ENCODE measurements around the gene ATG9A.

- TF ChIP-seq MAX (IDR thresholded peaks at IDR 0.05; ENCODE audit: low read depth, low read length), result no peak
- TF ChIP-seq CTCF (IDR thresholded peaks at IDR 0.05; ENCODE audit: low read depth, low read length), result no peak
- TF ChIP-seq POLR2A (IDR thresholded peaks at IDR 0.05; ENCODE audit: extremely low read depth, insufficient read length), result no peak
Observed at GRCh38 chr2:219247678-219248642, 18.5 kb upstream of the ATG9A start.
